GM18858 (cell line): ENCODE results near the gene SMG6.
"Not testable (repeated sequence)": the region's sequence is repeated elsewhere in the genome, so short reads cannot be mapped to it uniquely, and the experiment has no call there.

Experiments used
- ATAC-seq: cut with Tn5 transposase; IDR thresholded peaks from one replicate; pipeline ENCODE4 v1.9.1; 2021; ENCODE audit not compliant: unreplicated experiment

SMG6 gene

DNA sequence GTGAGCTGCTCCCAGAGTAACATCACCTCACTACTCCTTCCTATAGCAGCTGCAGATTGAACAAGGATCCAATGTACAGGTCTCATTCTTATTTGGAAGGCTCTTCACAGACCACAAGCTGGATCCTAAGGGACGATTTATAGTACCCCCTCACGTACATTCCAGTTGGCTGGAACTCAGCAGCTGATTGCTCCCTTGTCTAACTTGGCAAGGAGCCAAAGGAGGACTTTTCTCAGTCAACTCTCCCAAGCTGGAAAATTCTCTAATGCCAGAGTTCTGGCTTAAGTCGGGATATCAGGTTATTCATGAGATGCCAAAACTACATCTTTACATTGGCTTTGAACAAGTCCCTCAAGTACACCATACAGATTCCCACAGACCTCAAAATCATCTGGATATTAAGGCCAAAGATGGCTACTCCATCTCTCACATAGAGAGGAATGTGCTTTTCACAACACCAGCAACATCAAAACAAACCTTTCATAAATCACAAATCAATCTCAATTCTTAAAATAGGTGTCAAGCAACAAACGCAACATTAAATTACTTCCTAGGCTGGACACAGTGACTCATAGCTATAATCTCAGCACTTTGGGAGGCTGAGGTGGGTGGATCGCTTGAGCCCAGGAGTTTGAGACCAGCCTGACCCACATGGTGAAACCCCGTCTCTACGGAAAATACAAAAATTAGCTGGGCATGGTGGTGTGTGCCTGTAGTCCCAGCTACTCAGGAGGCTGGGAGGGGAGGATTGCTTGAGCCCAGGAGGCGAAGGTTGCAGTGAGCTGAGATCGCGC, 39.3 kb downstream of the SMG6 start:
- no peak for ATAC-seq

- no peak for ATAC-seq
These were observed 40.2 kb downstream of the SMG6 start for GRCh38 chr17:2263183-2264066.

- no peak for ATAC-seq
These were observed 41.4 kb downstream of the SMG6 start for GRCh38 chr17:2262135-2262587.

DNA sequence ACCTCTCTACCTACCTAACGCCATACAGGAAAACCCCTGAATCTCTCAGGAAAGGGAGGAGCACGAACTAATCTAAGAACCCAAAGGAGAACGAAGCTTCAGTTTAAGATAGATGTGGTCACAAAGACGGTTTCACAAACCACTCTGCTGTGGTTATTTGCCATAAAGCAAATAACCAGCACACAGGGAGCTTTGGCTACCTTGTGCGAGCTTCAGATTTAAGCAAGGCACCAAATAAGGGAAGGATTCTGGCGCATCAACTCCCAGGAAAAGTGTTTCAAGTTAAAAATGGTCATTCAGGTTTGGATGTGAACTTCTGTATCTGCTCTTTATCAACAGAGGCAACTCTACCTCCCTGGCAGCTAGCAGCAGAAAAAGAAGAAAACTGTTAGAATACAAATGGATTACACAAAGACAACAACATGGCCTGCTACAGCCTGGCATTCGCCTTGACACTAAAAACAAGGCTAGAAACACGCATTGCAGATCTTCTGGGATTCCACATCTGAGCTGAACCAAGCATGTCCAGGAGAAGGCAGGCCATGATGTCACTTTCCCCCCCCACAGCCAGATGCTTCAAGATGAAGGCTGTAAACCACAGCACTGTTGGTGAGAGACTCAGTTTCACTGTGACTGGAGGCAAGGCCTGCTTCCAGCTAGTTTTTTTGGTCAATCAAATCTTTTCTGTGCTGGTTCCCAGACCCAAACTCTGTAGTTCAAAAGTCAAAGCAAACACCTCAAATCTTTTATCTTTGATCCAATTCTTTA, 43.6 kb downstream of the SMG6 start:
- no peak for ATAC-seq

GRCh38 chr17:2258830-2259229, 44.8 kb downstream of the SMG6 start:
- ATAC-seq, result not testable (repeated sequence)

DNA sequence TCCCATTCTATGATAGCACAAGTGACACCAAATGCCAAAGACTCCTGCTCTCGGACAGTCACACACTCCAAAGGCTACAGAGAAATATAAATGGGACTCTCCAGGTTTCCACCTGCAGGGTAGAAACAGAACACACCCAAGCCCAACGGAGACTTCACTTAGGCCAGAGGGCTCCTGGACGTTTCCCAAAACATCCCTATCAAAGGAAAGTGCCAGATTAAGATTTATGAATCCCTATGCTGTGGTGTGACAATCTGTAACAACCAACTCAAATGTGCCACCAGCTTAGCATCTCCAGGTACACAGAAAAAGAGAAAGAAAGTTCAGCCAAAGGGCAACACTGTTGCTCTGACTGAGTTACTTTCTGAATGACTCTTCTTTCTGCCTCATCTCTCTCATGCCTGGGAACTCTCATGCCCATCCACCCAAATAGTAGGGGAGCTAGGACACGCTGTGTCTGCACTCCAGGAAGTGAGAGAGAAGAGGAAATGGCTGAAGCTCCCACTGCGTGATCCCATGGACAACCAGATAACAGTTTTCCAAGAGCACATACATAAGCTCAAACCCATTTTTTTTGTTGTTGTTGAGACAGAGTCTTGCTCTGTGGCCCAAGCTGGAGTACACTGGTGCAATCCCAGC, 49.7 kb downstream of the SMG6 start:
- peak; percentile 69 for ATAC-seq

GRCh38 chr17:2253362-2253761, 50.2 kb downstream of the SMG6 start:
- ATAC-seq, result no peak

DNA sequence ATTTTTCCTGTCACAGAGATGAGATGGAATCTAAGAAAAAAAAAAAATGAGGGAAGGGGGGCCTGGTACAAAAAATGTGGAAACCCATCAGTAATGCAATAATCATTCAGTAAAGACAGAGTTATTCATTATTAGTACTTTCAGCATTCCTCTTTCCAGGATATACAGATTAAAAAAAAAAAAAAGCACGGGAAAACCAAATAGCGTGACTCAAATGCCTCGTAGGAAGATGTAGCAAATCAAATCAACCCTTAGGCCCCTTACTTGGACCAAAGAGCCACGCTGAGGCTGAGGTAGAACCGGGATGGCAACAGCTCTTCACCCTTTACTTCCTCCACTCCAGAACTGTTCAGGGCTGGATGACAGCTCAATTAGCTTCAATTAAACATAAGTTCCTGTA, 52.5 kb downstream of the SMG6 start:
- ATAC-seq, result no peak

DNA sequence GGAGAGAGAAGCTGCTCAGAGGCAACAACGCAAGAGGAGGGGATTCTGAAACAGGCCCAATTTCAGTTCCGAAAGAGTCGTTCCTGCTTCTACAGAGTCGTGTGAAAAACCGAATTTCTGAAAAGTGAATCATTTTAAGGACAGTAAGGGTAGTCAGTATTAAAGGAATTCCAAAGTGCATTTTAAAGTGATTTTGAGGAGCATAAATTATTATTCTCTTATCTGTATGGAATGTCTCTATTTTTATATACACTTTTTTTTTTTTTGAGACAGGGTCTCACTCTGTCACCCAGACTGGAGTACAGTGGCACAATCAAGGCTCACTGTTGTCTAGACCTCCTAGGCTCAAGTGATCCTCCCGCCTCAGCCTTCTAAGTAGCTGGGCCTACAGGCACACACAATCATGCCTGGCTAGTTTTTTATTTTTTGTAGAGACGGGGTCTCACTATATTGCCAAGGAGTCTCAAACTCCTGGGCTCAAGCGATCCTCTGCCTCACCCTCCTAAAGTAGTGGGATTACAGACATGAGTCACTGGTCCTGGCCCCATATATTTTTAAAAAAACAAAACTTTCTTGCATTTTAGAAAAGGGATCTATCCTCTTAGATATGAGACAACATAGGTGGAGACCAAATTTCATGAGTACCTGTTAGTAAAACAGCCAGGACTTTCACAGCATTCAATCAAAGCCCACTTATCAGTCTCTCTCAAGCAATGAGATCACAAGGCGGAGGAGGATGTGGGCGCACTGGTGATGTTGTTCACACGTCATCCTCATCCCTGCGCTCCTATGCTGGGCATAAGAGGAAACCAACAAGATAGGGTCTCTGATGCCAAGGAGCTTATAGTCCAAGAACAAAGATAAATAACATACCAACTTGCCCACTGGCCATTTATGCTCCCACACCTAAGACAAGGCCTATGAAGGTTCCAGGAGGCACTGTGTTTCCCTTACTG, 53.2 kb downstream of the SMG6 start:
- ATAC-seq, result no peak

DNA sequence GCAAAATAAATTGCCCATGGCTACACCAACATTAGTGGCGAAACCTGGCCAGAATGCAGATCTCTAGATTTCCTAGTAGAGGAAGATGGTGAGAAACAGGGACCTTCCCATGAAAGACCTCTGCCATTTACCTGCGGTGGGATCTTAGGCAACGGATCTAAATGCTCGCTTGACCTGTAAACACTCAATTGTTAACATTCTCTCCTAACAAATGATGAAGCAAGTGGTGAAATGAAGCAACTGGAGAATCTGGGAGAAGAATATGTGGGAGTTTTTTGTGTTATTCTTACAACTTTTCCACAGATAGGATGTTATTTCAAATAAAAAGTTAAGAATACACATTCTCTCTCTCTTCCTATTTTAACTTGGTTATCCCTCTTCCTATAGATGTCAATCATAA, 56.6 kb downstream of the SMG6 start:
- no peak for ATAC-seq

DNA sequence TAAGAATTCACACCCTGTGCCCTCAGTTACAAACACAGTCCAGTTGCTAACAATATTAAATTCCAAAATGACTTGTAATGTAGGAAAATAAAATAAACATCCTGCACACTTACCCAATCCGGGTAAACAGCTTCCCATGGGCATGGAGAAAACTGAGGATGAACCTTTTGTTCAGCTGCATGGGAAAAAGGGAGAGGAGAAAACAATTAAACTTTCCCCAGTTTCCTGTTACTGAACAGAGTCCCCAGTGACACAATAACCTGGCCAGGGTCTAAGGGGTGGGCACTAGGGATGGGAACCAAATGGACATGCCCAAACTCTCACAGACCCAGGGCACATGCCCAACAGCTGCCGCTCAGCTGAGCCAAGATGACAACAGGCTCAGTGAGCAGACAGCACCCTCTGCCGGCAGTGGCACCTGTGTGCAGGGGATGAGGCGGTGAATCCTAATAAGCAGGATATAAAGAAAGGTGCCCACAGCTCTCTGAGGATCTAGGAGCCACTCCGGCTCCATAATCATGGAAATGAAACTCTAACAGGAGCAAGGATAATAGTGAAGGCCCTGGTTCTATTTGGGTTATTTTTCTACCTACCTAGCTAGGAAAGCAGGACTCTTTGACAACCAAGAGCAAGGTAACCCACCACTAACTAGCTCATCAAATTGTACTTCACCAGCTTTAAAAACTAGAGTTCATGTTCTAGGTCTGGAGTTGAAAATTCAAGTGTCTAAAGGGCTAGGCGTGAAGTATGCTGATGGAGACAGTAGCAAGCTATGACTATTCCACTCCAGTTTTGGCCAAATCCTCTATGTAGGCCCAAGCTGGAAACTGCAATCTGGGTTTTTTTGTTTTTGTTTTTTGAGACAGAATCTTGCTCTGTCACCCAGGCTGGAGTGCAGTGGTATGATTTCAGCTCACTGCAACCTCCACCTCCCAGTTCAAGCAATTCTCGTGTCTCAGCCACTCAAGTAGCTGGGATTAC, 58.8 kb downstream of the SMG6 start:
- ATAC-seq, result no peak

- no peak for ATAC-seq
These were observed 59.6 kb downstream of the SMG6 start for GRCh38 chr17:2243953-2244352.

DNA sequence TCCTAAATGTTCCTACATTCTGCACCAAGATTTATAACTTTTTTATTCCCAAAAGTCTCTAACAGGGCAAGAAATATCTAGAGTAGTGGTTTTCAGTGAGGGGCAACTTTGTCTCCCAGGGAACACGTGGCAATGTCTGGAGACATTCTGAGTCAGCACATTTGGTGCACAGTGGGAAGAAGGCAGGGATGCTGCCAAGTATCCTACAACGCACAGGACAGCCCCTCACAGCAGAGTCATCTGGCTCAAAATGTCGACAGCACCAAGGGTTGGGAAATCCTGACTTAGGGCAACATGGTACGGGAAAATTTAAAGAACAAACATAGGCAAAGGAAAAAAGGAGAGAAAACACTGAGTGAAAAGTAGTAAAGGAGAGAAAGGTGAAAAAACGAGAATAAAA, 61.8 kb downstream of the SMG6 start:
- ATAC-seq, result no peak

GRCh38 chr17:2240541-2240940, 63.0 kb downstream of the SMG6 start:
- ATAC-seq, result no peak

GRCh38 chr17:2239882-2240430, 63.6 kb downstream of the SMG6 start:
- peak; percentile 47 for ATAC-seq

- no peak for ATAC-seq
These were observed 64.4 kb downstream of the SMG6 start for GRCh38 chr17:2239170-2239551.

DNA sequence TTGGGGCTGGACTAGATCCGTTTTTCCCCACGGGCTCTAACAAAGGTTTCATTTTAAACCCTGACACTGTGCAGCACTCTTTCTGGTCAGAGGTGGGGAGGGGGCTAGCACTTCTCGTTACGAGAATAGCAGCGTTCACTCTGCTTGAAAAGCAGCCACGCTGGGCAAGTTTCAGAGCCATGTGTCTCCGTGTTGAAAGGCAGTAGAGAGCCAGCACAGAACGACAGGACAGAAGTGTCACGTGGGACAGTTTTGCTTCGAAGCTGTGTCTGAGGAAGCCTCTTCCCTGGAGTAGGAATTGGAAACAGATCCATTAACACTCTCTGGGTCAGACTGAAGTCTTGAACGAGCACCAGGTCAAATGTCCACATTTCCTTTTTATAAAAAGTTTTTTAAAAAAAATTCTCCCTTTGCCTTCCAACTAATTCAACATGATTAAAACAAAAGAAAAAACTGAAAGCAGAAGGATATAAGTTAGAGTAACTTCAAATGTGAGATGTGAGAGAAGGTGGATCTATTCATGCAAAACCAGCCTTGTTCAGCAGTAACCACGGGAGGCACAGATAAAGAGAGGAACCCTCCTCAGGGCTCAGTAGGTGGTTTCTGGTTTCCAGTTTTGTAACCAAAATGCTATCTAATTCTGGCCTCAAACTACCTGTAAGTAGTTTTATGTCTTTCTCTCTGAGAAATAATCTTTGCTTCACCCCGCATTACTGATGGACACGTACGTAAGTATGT, 65.0 kb downstream of the SMG6 start:
- ATAC-seq, result no peak

- no peak for ATAC-seq
These were observed 65.6 kb downstream of the SMG6 start for GRCh38 chr17:2237950-2238349.
